ENCODE results near the gene MBP. TPM values are rescaled to one million over a fixed set of nuclear protein-coding genes. Genes with fewer than 3 reads are reported as not detected.

The MBP gene
- total and polyA plus RNA-seq, 2 of the 4 experiments (the other 2 are of a cell fraction) = 0.72 to 0.90 TPM

DNA sequence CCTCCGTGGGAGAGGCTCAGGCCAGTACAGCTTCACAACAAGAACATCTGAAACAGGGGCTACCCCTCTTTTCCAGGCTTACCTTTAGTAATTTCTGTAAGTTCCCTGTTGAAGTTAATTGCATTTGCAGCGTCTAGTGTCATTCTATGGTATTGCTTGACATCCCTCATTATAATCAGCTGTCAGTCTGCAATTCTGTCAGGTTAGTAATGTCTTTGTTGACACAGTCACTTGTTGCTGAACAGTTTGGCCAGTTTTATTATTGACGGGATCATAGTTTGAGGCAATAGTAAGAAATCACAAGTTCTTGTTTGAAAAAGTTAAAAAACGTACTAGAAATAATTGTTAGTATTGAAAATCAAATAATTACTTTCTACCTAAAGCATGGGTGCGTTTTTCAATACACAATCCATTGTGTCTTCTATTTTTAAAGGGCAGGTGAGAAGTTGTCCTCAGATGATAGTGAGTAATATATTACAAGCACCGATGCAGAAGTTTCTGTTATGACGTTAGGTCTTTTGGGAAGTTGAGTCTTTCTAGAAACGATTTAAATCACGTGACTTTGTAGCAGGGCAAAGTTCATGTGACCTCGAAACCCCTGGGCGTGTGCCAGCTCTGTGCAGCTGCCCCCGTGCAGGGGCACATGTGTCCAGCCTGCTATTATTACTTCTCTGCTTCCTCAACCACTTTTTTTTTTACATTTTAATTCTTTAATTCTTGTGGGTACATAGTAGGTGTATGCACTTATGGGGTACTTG is 49.5 kb upstream of the MBP start:
- no peak overlapping the region for H2BK120ac ChIP-seq (ENCODE audit: low read depth, low read length)
- no peak overlapping the region for H3K27ac ChIP-seq (ENCODE audit: insufficient read depth, low read length)
- H3K79me1 ChIP-seq (ENCODE audit: low read depth in 1 of 2, low read length in 2 of 2) = no peaks in the 10 kb centered on the region
- no peak overlapping the region for H4K8ac ChIP-seq (ENCODE audit: low read depth in 2 of 2, low read length in 2 of 2)
- no peak overlapping the region for H3K18ac ChIP-seq (ENCODE audit: low read depth, low read length)
- no peak overlapping the region for H2AK9ac ChIP-seq (replicated peaks; ENCODE audit: low read depth, low read length, poor library complexity)
- no peaks in the 10 kb centered on the region for H3K9me1 ChIP-seq (ENCODE audit: insufficient read depth, low read length)
- no peaks in the 10 kb centered on the region for H3K36me3 ChIP-seq (ENCODE audit: control insufficient read depth, insufficient read depth, low read length)
- no peak overlapping the region for H3K23ac ChIP-seq (ENCODE audit: low read depth, low read length)
- H3K4me3 ChIP-seq (ENCODE audit: insufficient read depth, low read depth, low read length) = no peak overlapping the region
- dilution Hi-C loops (cut with HindIII; ENCODE audit: low sequenced_read_pairs, unreplicated experiment) (no loop called here), intact Hi-C loops (cut with micrococcal nuclease) (no loop called here), in situ Hi-C loops (cut with MboI; ENCODE audit: low sequenced_read_pairs) (no loop called here)
- no peak overlapping the region for H2BK5ac ChIP-seq (ENCODE audit: low read depth, low read length, poor library complexity, severe bottlenecking)
- H3K14ac ChIP-seq (replicated peaks; ENCODE audit: low read depth, low read length) = no peak overlapping the region
- no peak overlapping the region for H2AK5ac ChIP-seq (ENCODE audit: low read depth, low read length)
- H4K5ac ChIP-seq (ENCODE audit: low read depth, low read length) = no peak overlapping the region
- no peak overlapping the region for H3K9ac ChIP-seq (ENCODE audit: low read depth, low read length)
- no TSS peak for BruUV-seq (replicated peaks)
- H4K91ac ChIP-seq (ENCODE audit: insufficient read depth, low read depth, low read length) = no peak overlapping the region
- peak overlapping the region; percentile 41 for H2AFZ ChIP-seq (replicated peaks; ENCODE audit: low read length, poor library complexity)
- WGBS, 2 experiments (ENCODE audit: extremely low coverage in 2 of 2, insufficient read length in 1 of 2) = no CpG with 5 or more reads among the region's 12 CpGs
- H2BK20ac ChIP-seq (ENCODE audit: low read depth, low read length) = no peak overlapping the region
- H3K4me1 ChIP-seq (ENCODE audit: control insufficient read depth, insufficient read depth, low read length) = no peaks in the 10 kb centered on the region; the same call in 1 of the 2 replicates
- H3K9me3 ChIP-seq (ENCODE audit: control insufficient read depth, insufficient read depth, low read length) = peaks cover 10% of the 10 kb centered on the region
- peaks cover 10% of the 10 kb centered on the region; the same call in 1 of the 2 replicates for H3K27me3 ChIP-seq (ENCODE audit: control insufficient read depth, insufficient read depth, low read length)
- ChIA-PET POLR2A (ENCODE audit: unreplicated experiment) (no interaction called here), CTCF (interaction anchor here (0.6 kb wide), 1 partner anchor 9 kb away, joined by 3 read pairs; no protein-coding TSS in a partner anchor)
- H2BK15ac ChIP-seq (ENCODE audit: low read depth, low read length) = no peak overlapping the region
- no peak overlapping the region for H3K4me2 ChIP-seq (ENCODE audit: low read depth, low read length)
- no peak overlapping the region for H3K56ac ChIP-seq (ENCODE audit: extremely low read depth, insufficient read depth, low read length)
- ATAC-seq (ENCODE audit: low read depth) (no peak), DNase-seq (no peak)
- TF ChIP-seq MAZ (IDR thresholded peaks at IDR 0.05; ENCODE audit: borderline replicate concordance, low read depth, low read length) (no peak), SMC3 (IDR thresholded peaks at IDR 0.05; ENCODE audit: low read depth, low read length) (no peak), NFE2L2 (IDR thresholded peaks at IDR 0.05; ENCODE audit: low read depth, low read length) (no peak), CHD1 (IDR thresholded peaks at IDR 0.05; ENCODE audit: low read depth, low read length) (no peak), MXI1 (IDR thresholded peaks at IDR 0.05; ENCODE audit: borderline replicate concordance, low read depth, low read length) (no peak), CEBPB (IDR thresholded peaks at IDR 0.05; ENCODE audit: low read depth, low read length) (no peak), MAFK (IDR thresholded peaks at IDR 0.05; ENCODE audit: low read depth, low read length) (no peak), RFX5 (IDR thresholded peaks at IDR 0.05; ENCODE audit: low read depth, low read length) (no peak), RCOR1 (IDR thresholded peaks at IDR 0.05; ENCODE audit: insufficient replicate concordance, low read length) (no peak), POLR2A (IDR thresholded peaks at IDR 0.05; ENCODE audit: low read depth, low read length) (no peak), BHLHE40 (IDR thresholded peaks at IDR 0.05; ENCODE audit: low read depth, low read length) (no peak), FOS (IDR thresholded peaks at IDR 0.05; ENCODE audit: low read depth, low read length) (no peak), RAD21 (IDR thresholded peaks at IDR 0.05; ENCODE audit: low read length) (no peak)
- TF ChIP-seq, protein P1, sequence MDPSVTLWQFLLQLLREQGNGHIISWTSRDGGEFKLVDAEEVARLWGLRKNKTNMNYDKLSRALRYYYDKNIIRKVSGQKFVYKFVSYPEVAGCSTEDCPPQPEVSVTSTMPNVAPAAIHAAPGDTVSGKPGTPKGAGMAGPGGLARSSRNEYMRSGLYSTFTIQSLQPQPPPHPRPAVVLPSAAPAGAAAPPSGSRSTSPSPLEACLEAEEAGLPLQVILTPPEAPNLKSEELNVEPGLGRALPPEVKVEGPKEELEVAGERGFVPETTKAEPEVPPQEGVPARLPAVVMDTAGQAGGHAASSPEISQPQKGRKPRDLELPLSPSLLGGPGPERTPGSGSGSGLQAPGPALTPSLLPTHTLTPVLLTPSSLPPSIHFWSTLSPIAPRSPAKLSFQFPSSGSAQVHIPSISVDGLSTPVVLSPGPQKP (IDR thresholded peaks at IDR 0.05; ENCODE audit: borderline replicate concordance, low read depth, low read length) = no peak
- TF ChIP-seq, protein P2, sequence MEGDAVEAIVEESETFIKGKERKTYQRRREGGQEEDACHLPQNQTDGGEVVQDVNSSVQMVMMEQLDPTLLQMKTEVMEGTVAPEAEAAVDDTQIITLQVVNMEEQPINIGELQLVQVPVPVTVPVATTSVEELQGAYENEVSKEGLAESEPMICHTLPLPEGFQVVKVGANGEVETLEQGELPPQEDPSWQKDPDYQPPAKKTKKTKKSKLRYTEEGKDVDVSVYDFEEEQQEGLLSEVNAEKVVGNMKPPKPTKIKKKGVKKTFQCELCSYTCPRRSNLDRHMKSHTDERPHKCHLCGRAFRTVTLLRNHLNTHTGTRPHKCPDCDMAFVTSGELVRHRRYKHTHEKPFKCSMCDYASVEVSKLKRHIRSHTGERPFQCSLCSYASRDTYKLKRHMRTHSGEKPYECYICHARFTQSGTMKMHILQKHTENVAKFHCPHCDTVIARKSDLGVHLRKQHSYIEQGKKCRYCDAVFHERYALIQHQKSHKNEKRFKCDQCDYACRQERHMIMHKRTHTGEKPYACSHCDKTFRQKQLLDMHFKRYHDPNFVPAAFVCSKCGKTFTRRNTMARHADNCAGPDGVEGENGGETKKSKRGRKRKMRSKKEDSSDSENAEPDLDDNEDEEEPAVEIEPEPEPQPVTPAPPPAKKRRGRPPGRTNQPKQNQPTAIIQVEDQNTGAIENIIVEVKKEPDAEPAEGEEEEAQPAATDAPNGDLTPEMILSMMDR (conservative IDR thresholded peaks at IDR 0.05; ENCODE audit: low read depth, low read length) = no peak
- TF ChIP-seq, protein P3, sequence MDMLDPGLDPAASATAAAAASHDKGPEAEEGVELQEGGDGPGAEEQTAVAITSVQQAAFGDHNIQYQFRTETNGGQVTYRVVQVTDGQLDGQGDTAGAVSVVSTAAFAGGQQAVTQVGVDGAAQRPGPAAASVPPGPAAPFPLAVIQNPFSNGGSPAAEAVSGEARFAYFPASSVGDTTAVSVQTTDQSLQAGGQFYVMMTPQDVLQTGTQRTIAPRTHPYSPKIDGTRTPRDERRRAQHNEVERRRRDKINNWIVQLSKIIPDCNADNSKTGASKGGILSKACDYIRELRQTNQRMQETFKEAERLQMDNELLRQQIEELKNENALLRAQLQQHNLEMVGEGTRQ (IDR thresholded peaks at IDR 0.05; ENCODE audit: low read depth, low read length) = no peak
- no peaks in the 10 kb centered on the region for H4K20me1 ChIP-seq (ENCODE audit: insufficient read depth, low read length)
- no peak overlapping the region for H3K4ac ChIP-seq (ENCODE audit: low read depth, low read length)

Measured in IMR-90 (cell line).